ENCODE measurements around the gene NAV2.
"Not testable (repeated sequence)": the region's sequence is repeated elsewhere in the genome, so short reads cannot be mapped to it uniquely, and the experiment has no call there.

Gene NAV2

DNA sequence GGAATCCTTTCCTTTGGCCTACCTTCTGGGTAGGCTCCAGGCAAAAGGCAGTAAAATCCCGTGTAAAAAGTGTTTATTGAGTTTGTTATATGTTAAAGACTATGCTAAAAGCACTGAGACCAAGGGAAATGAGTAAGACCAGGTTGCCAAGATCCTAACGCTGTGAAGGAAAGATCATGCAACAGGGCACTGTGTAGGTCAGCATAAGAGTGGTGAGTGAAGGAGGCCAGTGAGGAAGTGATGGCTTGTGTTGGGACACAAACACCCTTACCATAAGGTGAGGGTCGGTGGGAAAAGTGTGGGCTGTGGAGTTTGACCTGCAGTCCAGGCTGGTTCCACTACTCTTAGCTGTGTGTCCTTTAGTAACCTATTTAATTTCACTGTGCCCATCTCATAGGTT, 245.6 kb downstream of the NAV2 start:
- ATAC-seq, result no peak
- TF ChIP-seq BACH2 (CRISPR knock-in tag; IDR thresholded peaks at IDR 0.05; ENCODE audit: borderline replicate concordance), result no peak
- no peak for TF ChIP-seq ESRRG (CRISPR knock-in tag; IDR thresholded peaks at IDR 0.05)
- TF ChIP-seq TCF4 (CRISPR knock-in tag; IDR thresholded peaks at IDR 0.05; ENCODE audit: borderline replicate concordance), result no peak
- TF ChIP-seq CSDC2 (CRISPR knock-in tag; IDR thresholded peaks at IDR 0.05), result no peak
- no peak for TF ChIP-seq OSR1 (CRISPR knock-in tag; IDR thresholded peaks at IDR 0.05)
- TF ChIP-seq SNAI2 (CRISPR knock-in tag; IDR thresholded peaks at IDR 0.05), result no peak
- no peak for TF ChIP-seq GLIS3 (CRISPR knock-in tag; IDR thresholded peaks at IDR 0.05)

DNA sequence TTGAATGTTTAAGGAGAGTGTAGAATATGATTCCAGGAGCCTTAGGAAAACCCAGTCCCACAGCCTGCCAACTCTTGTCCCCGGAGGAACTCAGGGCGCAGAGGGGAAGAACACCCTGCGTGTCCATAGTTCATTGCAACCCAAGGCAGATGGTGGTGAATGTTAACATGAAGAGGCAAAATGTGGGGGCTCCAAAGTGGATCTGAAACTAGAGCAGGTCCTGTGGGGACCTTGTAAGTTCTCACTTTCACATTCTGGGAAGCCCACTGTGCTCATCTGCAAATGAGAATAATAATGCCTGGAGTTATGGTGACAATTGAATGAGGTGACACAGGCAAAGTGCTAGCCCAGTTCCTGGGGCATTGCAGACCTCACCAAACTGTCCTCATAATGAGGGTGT, 246.6 kb downstream of the NAV2 start:
- ATAC-seq, result no peak
- TF ChIP-seq GLIS3 (CRISPR knock-in tag; IDR thresholded peaks at IDR 0.05) (no peak), TOX (CRISPR knock-in tag; IDR thresholded peaks at IDR 0.05; ENCODE audit: borderline replicate concordance) (no peak), ZC3H10 (CRISPR knock-in tag; IDR thresholded peaks at IDR 0.05) (no peak), PATZ1 (CRISPR knock-in tag; IDR thresholded peaks at IDR 0.05; ENCODE audit: borderline replicate concordance) (no peak), TCF4 (CRISPR knock-in tag; IDR thresholded peaks at IDR 0.05; ENCODE audit: borderline replicate concordance) (no peak), RARB (CRISPR knock-in tag; IDR thresholded peaks at IDR 0.05) (no peak), ZNF8 (CRISPR knock-in tag; IDR thresholded peaks at IDR 0.05) (no peak), ZNF565 (CRISPR knock-in tag; conservative IDR thresholded peaks at IDR 0.05; ENCODE audit: low read depth) (no peak), ARNTL (CRISPR knock-in tag; IDR thresholded peaks at IDR 0.05; ENCODE audit: borderline replicate concordance, low read depth) (no peak), OSR1 (CRISPR knock-in tag; IDR thresholded peaks at IDR 0.05) (no peak), POU6F1 (CRISPR knock-in tag; IDR thresholded peaks at IDR 0.05; ENCODE audit: borderline replicate concordance, low read depth) (no peak), BACH2 (CRISPR knock-in tag; IDR thresholded peaks at IDR 0.05; ENCODE audit: borderline replicate concordance) (no peak), TSHZ2 (CRISPR knock-in tag; IDR thresholded peaks at IDR 0.05) (no peak), CSDC2 (CRISPR knock-in tag; IDR thresholded peaks at IDR 0.05) (no peak), ZFP3 (CRISPR knock-in tag; IDR thresholded peaks at IDR 0.05) (no peak), PPARA (CRISPR knock-in tag; IDR thresholded peaks at IDR 0.05; ENCODE audit: borderline replicate concordance) (no peak), ZFP30 (CRISPR knock-in tag; IDR thresholded peaks at IDR 0.05) (no peak)
- TF ChIP-seq, protein P1, sequence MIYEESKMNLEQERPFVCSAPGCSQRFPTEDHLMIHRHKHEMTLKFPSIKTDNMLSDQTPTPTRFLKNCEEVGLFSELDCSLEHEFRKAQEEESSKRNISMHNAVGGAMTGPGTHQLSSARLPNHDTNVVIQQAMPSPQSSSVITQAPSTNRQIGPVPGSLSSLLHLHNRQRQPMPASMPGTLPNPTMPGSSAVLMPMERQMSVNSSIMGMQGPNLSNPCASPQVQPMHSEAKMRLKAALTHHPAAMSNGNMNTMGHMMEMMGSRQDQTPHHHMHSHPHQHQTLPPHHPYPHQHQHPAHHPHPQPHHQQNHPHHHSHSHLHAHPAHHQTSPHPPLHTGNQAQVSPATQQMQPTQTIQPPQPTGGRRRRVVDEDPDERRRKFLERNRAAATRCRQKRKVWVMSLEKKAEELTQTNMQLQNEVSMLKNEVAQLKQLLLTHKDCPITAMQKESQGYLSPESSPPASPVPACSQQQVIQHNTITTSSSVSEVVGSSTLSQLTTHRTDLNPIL (CRISPR knock-in tag; IDR thresholded peaks at IDR 0.05; ENCODE audit: low read depth), result no peak

DNA sequence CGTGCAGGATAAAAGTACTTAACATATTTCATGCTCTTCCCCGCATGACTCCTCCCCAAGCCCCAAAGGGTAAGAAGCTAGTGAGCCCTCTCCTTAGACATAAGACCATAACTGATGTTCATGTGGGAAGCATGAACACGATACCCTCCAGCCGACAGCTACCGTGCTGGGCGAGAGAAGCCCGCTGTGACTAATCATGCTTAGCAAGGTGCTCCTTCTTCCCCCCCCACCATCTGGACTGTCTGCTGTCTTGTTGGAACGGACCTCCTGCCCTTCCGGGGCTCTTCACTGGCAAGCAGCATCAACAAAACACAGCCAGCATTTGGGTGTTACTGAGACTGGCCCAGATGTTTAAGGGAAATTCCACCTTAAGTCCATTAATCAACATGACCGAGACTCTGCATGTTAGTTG, 247.0 kb downstream of the NAV2 start:
- ATAC-seq, result no peak
- TF ChIP-seq ARNTL (CRISPR knock-in tag; IDR thresholded peaks at IDR 0.05; ENCODE audit: borderline replicate concordance, low read depth) (no peak), ZFP3 (CRISPR knock-in tag; IDR thresholded peaks at IDR 0.05) (no peak)

DNA sequence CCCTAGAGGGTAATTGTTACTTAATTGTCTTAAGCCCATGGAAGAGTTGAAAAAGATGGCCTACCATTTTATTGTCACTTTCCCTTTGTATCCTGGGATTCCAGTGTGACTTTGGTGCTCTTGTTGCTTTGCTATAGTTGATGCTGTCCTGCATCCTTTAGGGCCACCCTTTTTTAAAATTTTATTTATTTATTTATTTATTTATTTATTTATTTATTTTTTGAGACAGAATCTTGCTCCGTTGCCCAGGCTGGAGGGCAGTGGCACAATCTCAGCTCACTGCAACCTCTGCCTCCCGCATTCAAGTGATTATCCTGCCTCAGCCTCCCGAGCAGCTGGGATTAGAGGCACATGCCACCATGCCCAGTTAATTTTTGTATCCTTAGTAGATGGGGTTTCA, 247.8 kb downstream of the NAV2 start:
- ATAC-seq, result not testable (repeated sequence)

GRCh38 chr11:19961225-19961624, 248.6 kb downstream of the NAV2 start:
- TF ChIP-seq TSHZ2 (CRISPR knock-in tag; IDR thresholded peaks at IDR 0.05), result no peak
- no peak for TF ChIP-seq ESRRG (CRISPR knock-in tag; IDR thresholded peaks at IDR 0.05)
- ATAC-seq, result no peak

Data from SK-N-SH treated with all-trans-retinoic acid at 6 μM for 48 hours (cell line).